H1 (cell line): Measurements from ENCODE around the gene ZNF77. TPM values are rescaled to one million over a fixed set of nuclear protein-coding genes. Genes with fewer than 3 reads are reported as not detected.
A peak's percentile ranks its signal among the peaks of the same experiment; 100 is the strongest.

ENCODE experiments used
- CBX8 ChIP-seq: fragments of 300-800, 300-1000 bp; sonication (generic); IDR thresholded peaks from 2 replicates; pipeline ENCODE4 v1.7.1; 2016; ENCODE audit warnings: low read depth, low read length, borderline replicate concordance
- CHD7 ChIP-seq: fragments of 300-600 bp; sonication (generic); IDR thresholded peaks from 2 replicates; pipeline ENCODE4 v1.7.1; 2012; ENCODE audit warnings: low read length, moderate library complexity, mild to moderate bottlenecking, inconsistent platforms; ENCODE audit not compliant: insufficient replicate concordance
- E2F6 ChIP-seq: IDR thresholded peaks from 2 replicates; pipeline ENCODE4 v1.6.1; 2012; ENCODE audit warnings: inconsistent platforms
- GTF2F1 ChIP-seq: IDR thresholded peaks from 2 replicates; pipeline ENCODE4 v1.6.1; 2012; ENCODE audit warnings: low read depth, low read length, improper control_type of control experiment, borderline replicate concordance
- MAFK ChIP-seq: IDR thresholded peaks from 2 replicates; pipeline ENCODE4 v1.6.1; 2012; ENCODE audit warnings: low read depth, mild to moderate bottlenecking, improper control_type of control experiment, low read length
- POLR2A ChIP-seq, 2 experiments: IDR thresholded peaks; 1 replicate in 1 of 2; 2 replicates in 1 of 2; pipeline ENCODE4 v1.6.1; 2011; ENCODE audit warnings: low read depth in 2 of 2, low read length in 2 of 2, mild to moderate bottlenecking in 2 of 2; ENCODE audit errors: control extremely low read depth in 1 of 2
- RXRA ChIP-seq: IDR thresholded peaks from 2 replicates; pipeline ENCODE4 v1.6.1; 2011; ENCODE audit warnings: low read depth, mild to moderate bottlenecking, low read length, moderate library complexity; ENCODE audit not compliant: insufficient read depth
- SIN3A ChIP-seq, 2 experiments: IDR thresholded peaks in 1 of 2; conservative IDR thresholded peaks in 1 of 2; 2 replicates each; pipeline ENCODE4 v1.6.1; 2011 to 2012; ENCODE audit warnings: low read length in 2 of 2, improper control_type of control experiment in 1 of 2, low read depth in 1 of 2, mild to moderate bottlenecking in 1 of 2
- SRF ChIP-seq: IDR thresholded peaks from 2 replicates; pipeline ENCODE4 v1.6.1; 2011; ENCODE audit warnings: mild to moderate bottlenecking, low read depth, low read length, moderate library complexity
- TEAD4 ChIP-seq: IDR thresholded peaks from 2 replicates; pipeline ENCODE4 v1.6.1; 2012; ENCODE audit warnings: low read depth, low read length, inconsistent platforms, mixed read lengths
- polyA plus RNA-seq, 7 experiments: library from polyadenylated mRNA; depleted of rRNA in 3 of 7; stranded (reverse) in 5 of 7; unstranded in 2 of 7; fragments of >200 nt in 5 of 7; fragments of 200-250 nt in 2 of 7; gene quantifications; 1 replicate in 5 of 7; 2 replicates in 1 of 7; 4 replicates in 1 of 7; pipeline versions ENCODE4 v1.2.1 to v1.2.3, GENCODE V29; 2011 to 2013; ENCODE audit warnings: missing spikeins in 2 of 7, mixed read lengths in 2 of 7
- total RNA-seq: library from RNA; stranded (reverse); fragmentation: NEBNext Ultra II Directional; extraction: Animal tissue kit (Norgen Biotek cat#: 25700); gene quantifications from 2 replicates; pipeline ENCODE4 v1.2.1, GENCODE V29; 2021

The ZNF77 gene
- total and polyA plus RNA-seq, 2 of the 8 experiments (the other 6 are each of a cell fraction or from before 2014, with no cell fraction given), result 2.9 to 4.7 TPM

GRCh38 chr19:2986951-2987524 is 42.3 kb upstream of the ZNF77 start (continued):
- no peak for TF ChIP-seq CHD7
- TF ChIP-seq MAFK, result no peak
- no peak for TF ChIP-seq CBX8
- no peak for TF ChIP-seq TEAD4
- TF ChIP-seq SRF, result no peak
- no peak for TF ChIP-seq RXRA
- peak in 1 of 2 experiments; percentile 54; a peak in 1 of 4 replicates for TF ChIP-seq SIN3A (conservative IDR thresholded peaks at IDR 0.05 in 1 of 2, IDR thresholded peaks at IDR 0.05 in 1 of 2; ENCODE audit: low read depth in 1 of 2, low read length in 2 of 2)
- TF ChIP-seq GTF2F1, result no peak
- TF ChIP-seq E2F6, result no peak
- TF ChIP-seq POLR2A (IDR thresholded peaks at IDR 0.05; ENCODE audit: control extremely low read depth in 1 of 2, low read depth in 2 of 2, low read length in 2 of 2), result no peak
